Loucy (cell line): ENCODE measurements around the gene PAK5.

Experiments used
- H2AFZ ChIP-seq: fragments of 200-600 bp; sonication (generic); 2 replicates; pipeline ENCODE4 v1.6.0; 2016; ENCODE audit warnings: antibody characterized with exemption, mild to moderate bottlenecking, low read length, moderate library complexity
- H3F3A ChIP-seq: fragments of 200-600 bp; 2 replicates; pipeline ENCODE4 v1.6.0; 2016; ENCODE audit warnings: antibody characterized with exemption, low read depth, mild to moderate bottlenecking
- H3K27me3 ChIP-seq: fragments of 200-600 bp; sonication (generic); 2 replicates; pipeline ENCODE4 v1.6.1; 2014; ENCODE audit warnings: low read length, mild to moderate bottlenecking; ENCODE audit not compliant: insufficient read depth, poor library complexity, severe bottlenecking
- H3K36me3 ChIP-seq: fragments of 200-600 bp; sonication (generic); 2 replicates; pipeline ENCODE4 v1.6.1; 2016; ENCODE audit warnings: low read length; ENCODE audit not compliant: insufficient read depth
- H3K4me1 ChIP-seq: fragments of 200-600 bp; sonication (generic); 2 replicates; pipeline ENCODE4 v1.5.1; 2014; ENCODE audit warnings: low read length, mild to moderate bottlenecking; ENCODE audit not compliant: insufficient read depth, poor library complexity, severe bottlenecking
- H3K4me2 ChIP-seq: fragments of 200-600 bp; sonication (generic); 2 replicates; pipeline ENCODE4 v1.6.0; 2014; ENCODE audit warnings: antibody characterized with exemption, low read length, low read depth, mild to moderate bottlenecking; ENCODE audit not compliant: poor library complexity, severe bottlenecking
- H3K4me3 ChIP-seq: fragments of 200-600 bp; sonication (generic); 2 replicates; pipeline ENCODE4 v1.5.1; 2014; ENCODE audit warnings: low read length, mild to moderate bottlenecking, mixed read lengths; ENCODE audit not compliant: poor library complexity, severe bottlenecking
- H3K79me2 ChIP-seq: fragments of 200-600 bp; sonication (generic); 2 replicates; pipeline ENCODE4 v1.6.1; 2014; ENCODE audit warnings: low read length; ENCODE audit not compliant: insufficient read depth
- H3K9ac ChIP-seq: fragments of 200-600 bp; sonication (generic); 2 replicates; pipeline ENCODE4 v1.6.0; 2014; ENCODE audit warnings: mild to moderate bottlenecking, low read depth, low read length, moderate library complexity; ENCODE audit not compliant: poor library complexity, severe bottlenecking
- H3K9me2 ChIP-seq: fragments of 200-600 bp; sonication (generic); replicated peaks from 2 replicates; pipeline ENCODE4 v1.6.1; 2016; ENCODE audit warnings: low read depth, low read length, mixed read lengths
- H3K9me3 ChIP-seq: fragments of 200-600 bp; sonication (generic); 2 replicates; pipeline ENCODE4 v1.6.1; 2014; ENCODE audit warnings: mild to moderate bottlenecking, antibody characterized with exemption, low read length, low read depth; ENCODE audit not compliant: insufficient read depth
- H4K20me1 ChIP-seq: fragments of 200-600 bp; sonication (generic); 2 replicates; pipeline ENCODE4 v1.6.0; 2014; ENCODE audit warnings: antibody characterized with exemption, low read length, mild to moderate bottlenecking; ENCODE audit not compliant: insufficient read depth, poor library complexity, severe bottlenecking
- CTCF ChIP-seq: fragments of 200-600 bp; sonication (generic); conservative IDR thresholded peaks from 2 replicates; pipeline ENCODE4 v1.5.1; 2014; ENCODE audit warnings: mild to moderate bottlenecking, antibody characterized with exemption, low read length
- EZH2phosphoT487 ChIP-seq: fragments of 200-600 bp; IDR thresholded peaks from 2 replicates; pipeline ENCODE4 v1.6.1; 2018; ENCODE audit warnings: antibody characterized with exemption, mild to moderate bottlenecking, moderate library complexity, borderline replicate concordance

PAK5 gene

GRCh38 chr20:9808166-9808565, 30.7 kb downstream of the PAK5 start:
- H3K4me3 ChIP-seq: no peak overlapping the region

GRCh38 chr20:9807136-9807535, 31.7 kb downstream of the PAK5 start:
- Histone ChIP-seq H3K27me3 (no peaks in the 10 kb centered on the region), H3K36me3 (no peaks in the 10 kb centered on the region), H3K9me2 (no peaks in the 10 kb centered on the region), H2AFZ (no peak overlapping the region), H3K4me1 (no peaks in the 10 kb centered on the region), H3K4me3 (no peak overlapping the region), H3K9me3 (no peaks in the 10 kb centered on the region), H3K9ac (no peak overlapping the region), H3K79me2 (no peaks in the 10 kb centered on the region), H3F3A (no peaks in the 10 kb centered on the region), H4K20me1 (no peaks in the 10 kb centered on the region), H3K4me2 (no peak overlapping the region)
- TF ChIP-seq EZH2phosphoT487 (no peak), CTCF (no peak)

More at GRCh38 chr20:9808166-9808565, 30.7 kb downstream of the PAK5 start:
- no peak for TF ChIP-seq CTCF
- TF ChIP-seq EZH2phosphoT487: no peak
- no peak overlapping the region for H2AFZ ChIP-seq
- no peaks in the 10 kb centered on the region for H4K20me1 ChIP-seq
- no peaks in the 10 kb centered on the region for H3F3A ChIP-seq
- no peaks in the 10 kb centered on the region for H3K27me3 ChIP-seq
- H3K9me2 ChIP-seq: no peaks in the 10 kb centered on the region
- no peaks in the 10 kb centered on the region for H3K36me3 ChIP-seq
- no peaks in the 10 kb centered on the region for H3K79me2 ChIP-seq
- H3K4me1 ChIP-seq: no peaks in the 10 kb centered on the region
- H3K9me3 ChIP-seq: no peaks in the 10 kb centered on the region
- H3K4me2 ChIP-seq: no peak overlapping the region
- H3K9ac ChIP-seq: no peak overlapping the region

GRCh38 chr20:9800421-9800820, 38.5 kb downstream of the PAK5 start:
- Histone ChIP-seq H3K4me3 (no peak overlapping the region), H3F3A (no peaks in the 10 kb centered on the region), H2AFZ (no peak overlapping the region), H3K4me2 (no peak overlapping the region), H4K20me1 (no peaks in the 10 kb centered on the region), H3K27me3 (no peaks in the 10 kb centered on the region), H3K36me3 (no peaks in the 10 kb centered on the region), H3K9me2 (no peaks in the 10 kb centered on the region), H3K9ac (no peak overlapping the region), H3K4me1 (no peaks in the 10 kb centered on the region), H3K79me2 (no peaks in the 10 kb centered on the region), H3K9me3 (no peaks in the 10 kb centered on the region)
- TF ChIP-seq CTCF: no peak
- no peak for TF ChIP-seq EZH2phosphoT487
